CD4-positive, alpha-beta T cell treated with Interleukin-6 at 100 ng/mL for 8 hours (primary cell): ENCODE results near the gene SV2C.
"Not testable (repeated sequence)": the region's sequence is repeated elsewhere in the genome, so short reads cannot be mapped to it uniquely, and the experiment has no call there.

Source experiments
- DNase-seq: peaks from one replicate; pipeline ENCODE4 v3.0.0-alpha.2; 2020; ENCODE audit warnings: mixed read lengths, low spot score

The SV2C gene

GRCh38 chr5:76341651-76342334, 258.6 kb downstream of the SV2C start:
- DNase-seq: no peak

DNA sequence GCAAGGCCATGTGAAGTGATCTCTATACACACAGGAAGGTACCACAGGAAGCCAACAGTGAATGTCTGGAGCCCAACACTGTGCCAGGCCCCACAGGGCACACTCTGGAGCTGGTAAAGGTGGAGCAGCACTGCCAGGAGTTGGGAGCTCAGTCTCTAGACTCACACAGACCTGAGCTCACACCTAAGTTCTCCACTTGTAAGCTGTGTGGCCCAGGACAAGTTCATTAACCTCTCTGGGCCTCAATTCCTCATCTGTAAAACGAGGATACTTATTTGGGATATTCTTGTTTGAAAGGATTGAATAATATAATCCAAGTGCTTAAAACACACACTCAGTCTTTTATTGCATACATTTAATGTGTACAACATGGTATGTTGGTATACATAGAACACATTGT, 259.3 kb downstream of the SV2C start:
- DNase-seq: no peak

GRCh38 chr5:76345582-76345981, 262.4 kb downstream of the SV2C start:
- DNase-seq: no peak

DNA sequence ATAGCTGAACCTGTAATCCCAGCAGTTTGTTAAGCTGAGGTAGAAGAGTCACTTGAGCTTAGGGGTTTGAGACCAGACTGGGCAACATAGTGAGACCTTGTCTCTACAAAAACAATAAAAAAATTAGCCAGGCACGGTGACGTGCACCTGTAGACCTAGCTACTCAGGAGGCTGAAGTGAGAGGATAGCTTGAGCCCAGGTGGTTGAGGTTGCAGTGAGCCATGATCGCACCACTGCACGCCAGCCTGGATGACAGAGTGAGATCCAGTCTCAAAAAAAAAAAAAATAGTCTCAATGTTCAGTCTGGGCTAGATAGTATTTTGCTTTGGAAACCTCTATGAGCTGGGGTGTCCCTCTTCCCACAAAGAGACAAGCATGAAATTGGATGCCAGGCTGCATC, 268.0 kb downstream of the SV2C start:
- DNase-seq: no peak

DNA sequence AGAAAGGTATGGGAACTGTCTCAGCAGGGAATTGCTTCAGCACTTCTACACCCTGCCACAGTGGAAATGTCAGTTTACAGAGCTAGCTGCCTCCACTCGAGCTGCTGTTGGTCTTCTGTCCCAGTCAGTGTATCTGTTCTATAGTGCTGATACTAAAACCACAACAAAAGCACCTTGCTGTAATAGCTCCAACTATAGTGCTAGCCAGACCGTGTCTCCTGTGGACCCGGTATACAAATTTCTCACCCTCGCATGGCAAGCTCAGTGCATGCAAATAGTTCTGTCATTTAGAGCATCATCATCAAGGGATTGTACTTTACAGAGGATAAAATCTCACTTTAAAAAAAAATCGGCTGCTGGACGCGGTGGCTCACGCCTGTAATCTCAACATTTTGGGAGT, 268.4 kb downstream of the SV2C start:
- DNase-seq: no peak

- DNase-seq: no peak
Measured at GRCh38 chr5:76356887-76357286, 273.7 kb downstream of the SV2C start.

GRCh38 chr5:76363352-76364225, 280.4 kb downstream of the SV2C start:
- DNase-seq: no peak

DNA sequence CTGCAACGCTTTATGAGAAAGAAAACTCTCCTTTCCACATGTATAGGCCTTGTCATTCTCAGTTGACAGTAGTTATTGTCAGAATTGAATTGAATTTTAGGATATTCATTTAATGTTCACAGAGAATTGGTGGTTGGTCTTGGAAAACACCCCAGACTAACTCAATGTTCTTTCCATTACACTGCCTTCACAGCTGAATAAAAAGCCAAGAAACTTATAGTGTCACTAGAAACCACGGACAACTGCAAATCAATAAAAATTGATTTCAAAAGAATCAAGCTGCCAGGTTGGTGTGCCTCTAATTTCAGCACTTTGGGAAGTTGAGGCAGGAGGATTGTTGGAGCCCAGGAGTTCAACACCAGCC, 281.0 kb downstream of the SV2C start:
- DNase-seq: no peak

DNA sequence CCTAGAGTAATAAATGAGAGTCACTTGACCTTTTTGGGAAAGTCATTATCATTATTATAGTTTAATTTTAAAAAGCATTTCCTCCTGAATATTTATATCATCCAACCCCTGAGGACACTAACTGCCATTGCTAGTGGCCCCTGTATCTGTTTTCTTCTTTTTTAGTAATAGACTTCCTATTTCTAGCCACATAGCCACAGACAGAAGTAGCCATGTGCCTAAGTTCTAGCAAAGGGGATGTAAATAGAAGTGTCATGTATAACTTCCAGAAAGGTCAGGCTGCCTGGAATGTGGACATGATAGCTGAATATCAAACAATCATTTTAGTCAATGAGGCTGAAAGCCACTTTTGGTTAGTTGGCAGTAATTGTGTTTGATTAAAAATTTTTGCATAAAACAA, 282.4 kb downstream of the SV2C start:
- DNase-seq: no peak

- DNase-seq: no peak
Measured at GRCh38 chr5:76366596-76366995, 283.4 kb downstream of the SV2C start.

DNA sequence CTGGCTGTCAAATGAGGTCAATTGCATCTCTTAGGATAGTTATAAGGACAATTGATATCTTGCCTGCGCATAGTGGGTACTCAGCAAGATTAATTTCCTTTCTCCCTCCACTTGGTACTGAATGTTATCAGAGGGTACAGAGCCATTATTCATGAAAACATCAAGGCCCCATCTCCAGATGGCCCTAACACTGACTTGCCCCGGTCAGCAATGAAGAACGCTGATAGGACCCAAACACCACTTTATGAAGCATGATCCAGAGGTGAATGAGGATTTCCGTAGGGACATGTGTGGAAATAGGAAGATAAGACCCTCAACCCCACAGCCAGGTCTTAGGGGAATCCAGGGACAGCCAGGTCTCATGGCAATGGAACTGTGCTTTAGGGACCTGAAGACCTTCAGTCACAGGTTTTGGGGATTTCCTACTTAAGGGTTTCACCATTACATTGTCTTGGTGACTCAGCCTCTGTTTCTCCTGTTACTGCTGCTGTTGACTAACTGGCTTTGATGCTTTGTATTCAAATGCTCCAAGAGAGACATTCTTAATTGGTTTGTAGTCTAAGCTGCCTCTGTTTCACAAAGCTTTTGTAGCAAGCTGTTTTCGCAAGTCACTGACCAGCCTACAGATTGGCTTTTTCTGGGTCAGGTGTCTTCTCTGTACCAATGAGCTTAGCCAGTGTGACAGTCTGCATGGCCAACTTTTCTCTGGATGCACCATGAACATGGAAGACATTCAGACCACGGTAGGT, 284.6 kb downstream of the SV2C start:
- DNase-seq: no peak

DNA sequence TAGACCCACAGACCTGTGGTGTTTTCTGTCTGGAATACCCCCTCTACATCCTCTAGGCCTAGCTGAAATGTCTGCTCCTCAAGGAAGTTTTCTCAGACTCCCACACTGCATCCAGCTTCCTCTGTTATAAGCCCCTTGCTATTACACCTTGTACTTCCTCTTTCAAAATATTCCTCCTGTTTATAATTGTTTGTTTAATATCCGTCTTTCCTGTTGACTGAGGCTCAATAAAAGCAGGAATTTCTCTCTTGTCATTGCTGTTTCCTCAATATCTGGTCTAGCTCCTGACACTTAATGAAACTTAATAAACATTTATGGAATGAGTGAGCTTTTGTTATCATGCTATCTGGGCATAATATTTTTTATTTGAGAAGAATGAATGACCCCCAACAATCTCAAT, 285.8 kb downstream of the SV2C start:
- no peak for DNase-seq

GRCh38 chr5:76369668-76370067, 286.5 kb downstream of the SV2C start:
- DNase-seq: not testable (repeated sequence)

GRCh38 chr5:76371960-76372322, 288.8 kb downstream of the SV2C start:
- DNase-seq: no peak

DNA sequence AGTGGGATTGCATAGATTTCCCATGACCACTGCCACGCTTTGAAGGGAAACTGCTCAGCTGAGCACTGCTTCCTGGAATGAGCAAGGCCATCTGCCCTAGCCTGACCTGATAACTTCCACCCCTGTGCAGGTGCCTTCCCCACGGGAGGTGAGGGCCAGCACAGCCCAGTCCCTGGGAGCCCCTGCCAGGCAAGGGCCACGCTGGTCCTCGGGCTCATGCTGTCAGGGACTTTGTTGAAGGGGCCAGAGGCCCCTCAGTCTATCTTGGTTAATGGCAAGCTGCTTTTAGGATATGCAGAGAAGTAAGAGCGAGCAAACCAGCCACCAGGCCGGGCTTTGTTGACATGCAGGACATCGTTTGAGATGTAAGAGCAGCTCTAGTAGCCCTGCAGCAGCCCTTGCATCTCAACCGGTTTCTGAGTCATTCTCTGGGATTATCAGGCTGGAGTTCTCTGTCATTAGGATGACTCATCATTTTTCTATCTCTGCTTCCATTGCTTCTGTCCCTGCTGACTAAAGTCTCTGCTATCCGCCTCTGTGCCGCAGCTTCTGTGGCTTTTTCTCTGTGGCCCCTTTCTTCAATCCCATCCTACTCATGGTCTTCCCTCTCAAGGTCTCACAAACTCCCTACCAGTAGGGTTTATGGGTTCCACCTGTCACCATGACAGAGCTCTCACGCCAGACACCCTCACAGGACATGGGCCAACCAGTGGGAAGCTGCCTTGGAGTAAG, 289.3 kb downstream of the SV2C start:
- no peak for DNase-seq

- no peak for DNase-seq
Measured at GRCh38 chr5:76376148-76376865, 293.1 kb downstream of the SV2C start.

DNA sequence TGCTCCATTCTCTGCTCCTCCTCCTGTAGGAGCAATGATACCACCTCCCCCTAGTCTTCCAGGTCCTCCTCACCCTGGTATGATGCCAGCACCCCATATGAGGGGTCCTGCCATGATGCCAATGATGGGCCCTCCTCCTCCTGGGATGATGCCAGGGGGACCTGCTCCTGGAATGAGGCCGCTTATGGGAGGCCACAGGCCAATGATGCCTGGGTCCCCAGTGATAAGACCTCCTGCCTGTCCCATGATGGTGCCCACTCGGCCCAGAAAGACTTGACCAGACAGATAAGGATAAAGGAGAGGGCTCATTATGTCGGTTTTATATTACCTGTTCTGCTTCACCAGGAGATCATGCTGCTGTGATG, 293.7 kb downstream of the SV2C start:
- DNase-seq: no peak

GRCh38 chr5:76378355-76378754, 295.2 kb downstream of the SV2C start:
- no peak for DNase-seq

- no peak for DNase-seq
Measured at GRCh38 chr5:76379316-76379715, 296.1 kb downstream of the SV2C start.

GRCh38 chr5:76379855-76380254, 296.7 kb downstream of the SV2C start:
- no peak for DNase-seq

DNA sequence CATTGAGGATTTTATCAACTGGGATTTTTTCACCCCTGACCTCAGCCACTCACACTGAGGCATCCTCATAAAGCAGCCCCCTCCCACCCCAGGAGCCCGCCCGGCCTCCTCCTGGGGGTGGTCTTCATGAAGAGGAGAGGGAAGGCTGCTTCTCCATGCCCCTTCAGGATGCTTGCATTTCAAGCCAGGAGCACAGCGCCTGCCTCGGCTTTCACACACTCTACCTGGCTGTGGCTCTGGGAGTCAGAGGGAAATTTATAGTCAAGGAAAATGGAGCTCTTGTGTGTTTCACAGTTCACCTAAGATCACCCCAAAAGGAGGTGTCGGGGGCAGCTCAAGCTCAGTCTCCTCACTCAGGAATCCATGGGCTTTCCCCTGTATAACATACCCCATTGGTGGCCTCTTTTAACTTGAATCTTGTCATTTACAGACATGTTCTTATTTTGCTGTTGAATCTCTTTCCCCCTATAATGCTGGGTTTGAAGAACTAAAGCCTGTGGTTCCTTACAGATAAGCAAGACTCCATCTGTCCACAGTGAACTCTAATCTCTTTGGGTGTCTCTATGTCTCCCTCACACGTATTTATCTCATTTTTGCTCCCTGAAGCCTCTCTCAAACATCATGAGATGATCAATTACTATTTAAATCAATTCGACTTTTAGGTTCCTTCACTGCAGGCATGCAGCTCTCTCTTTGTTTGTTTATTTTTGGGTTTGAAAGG, 297.3 kb downstream of the SV2C start:
- no peak for DNase-seq
